ENCODE results near the gene PLCH2.
A peak's percentile ranks its signal among the peaks of the same experiment; 100 is the strongest.
"Not testable (repeated sequence)": the region's sequence is repeated elsewhere in the genome, so short reads cannot be mapped to it uniquely, and the experiment has no call there.

Gene PLCH2

GRCh38 chr1:2547210-2548067 lies 71.3 kb downstream of the PLCH2 start:
- DNase-seq = no peak

- peak; percentile 88 for DNase-seq
Measured at GRCh38 chr1:2548068-2548589, 72.0 kb downstream of the PLCH2 start.

GRCh38 chr1:2549367-2550029 lies 73.4 kb downstream of the PLCH2 start:
- DNase-seq = not testable (repeated sequence)

DNA sequence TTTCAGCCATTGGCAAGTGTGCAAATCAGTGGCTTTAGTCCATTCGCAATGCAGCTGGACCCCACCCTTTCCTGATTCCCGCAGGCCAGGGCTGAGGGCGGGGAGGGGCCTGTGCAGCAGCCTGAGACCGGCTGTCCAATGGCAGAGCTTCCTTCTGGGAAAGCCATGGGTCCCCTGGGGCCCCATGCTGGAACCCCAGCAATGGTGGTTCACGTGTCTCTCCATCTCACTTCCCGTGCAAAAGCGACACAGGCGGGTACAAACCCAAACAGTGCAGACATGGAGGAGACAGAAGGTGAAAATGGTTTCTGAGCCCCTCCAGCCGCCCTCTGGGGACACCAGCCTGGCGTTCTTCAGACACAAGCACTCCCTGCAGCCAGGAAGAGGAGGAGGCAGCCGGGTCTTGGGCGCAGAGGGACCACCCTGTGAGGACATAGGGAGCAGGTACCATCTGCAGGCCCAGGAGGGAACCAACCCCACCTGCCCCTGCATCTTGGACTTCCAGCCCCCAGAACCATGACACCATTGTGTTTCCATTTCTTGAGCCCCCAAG lies 74.3 kb downstream of the PLCH2 start:
- DNase-seq = not testable (repeated sequence)

DNA sequence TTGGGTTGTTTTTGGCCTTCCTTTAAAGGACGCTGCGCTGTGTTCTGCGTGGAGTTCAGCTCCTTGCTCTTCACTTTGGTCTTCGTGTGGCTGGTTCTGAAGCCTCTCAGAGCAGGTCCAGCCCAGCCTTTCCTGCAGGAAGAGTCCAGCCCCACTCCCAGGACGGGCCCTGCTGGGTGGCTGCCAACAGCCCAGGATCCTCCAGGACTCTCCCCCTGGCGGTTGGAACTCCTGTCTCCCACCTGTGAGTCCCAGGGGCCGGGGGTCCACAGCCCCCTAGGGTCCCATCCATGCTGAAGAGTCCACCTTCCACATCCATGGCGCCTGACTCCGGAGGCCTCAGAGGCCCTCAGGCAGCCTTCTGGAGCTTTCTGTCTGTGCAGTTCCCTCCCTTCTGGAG lies 75.5 kb downstream of the PLCH2 start:
- not testable (repeated sequence) for DNase-seq

GRCh38 chr1:2552189-2552588 lies 76.1 kb downstream of the PLCH2 start:
- DNase-seq = no peak

DNA sequence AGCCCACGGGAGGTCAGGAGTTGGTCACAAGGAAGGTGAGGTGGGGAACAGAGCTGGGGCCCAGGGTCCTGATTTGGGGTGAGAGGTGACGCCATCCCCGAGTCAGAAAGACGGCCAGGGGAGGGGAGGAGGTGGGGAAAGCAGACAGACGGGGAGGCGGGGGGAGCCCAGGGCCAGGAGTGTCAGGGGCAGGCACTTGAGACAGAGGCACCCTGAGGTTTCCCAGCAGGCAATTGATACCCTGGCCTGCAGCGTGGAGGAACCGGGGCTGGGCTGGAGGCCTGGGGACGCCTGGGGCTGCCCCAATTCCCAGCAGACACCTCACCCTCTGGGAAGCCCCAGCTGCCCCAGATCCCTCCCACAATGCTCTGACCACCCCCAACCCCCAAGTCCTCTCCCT lies 77.0 kb downstream of the PLCH2 start:
- not testable (repeated sequence) for DNase-seq

- no peak for DNase-seq
Measured at GRCh38 chr1:2553871-2554620, 78.0 kb downstream of the PLCH2 start.

GRCh38 chr1:2554621-2555387 lies 78.7 kb downstream of the PLCH2 start:
- DNase-seq = peak; percentile 71

Data from CD4-positive, alpha-beta T cell treated with Interleukin-15 for 1 hour (primary cell).